IPS-18c (cell line): ENCODE results near the gene GPHA2.

ENCODE experiments used
- H3K4me3 ChIP-seq: 2 replicates; pipeline ENCODE4 v1.7.0; 2013; ENCODE audit warnings: low read depth, mild to moderate bottlenecking, low read length, moderate library complexity; ENCODE audit not compliant: insufficient read depth
- H3K9me3 ChIP-seq: one replicate; pipeline ENCODE4 v1.6.1; 2013; ENCODE audit warnings: mild to moderate bottlenecking, low read length, moderate library complexity; ENCODE audit not compliant: control insufficient read depth, insufficient read depth

GPHA2 gene

DNA sequence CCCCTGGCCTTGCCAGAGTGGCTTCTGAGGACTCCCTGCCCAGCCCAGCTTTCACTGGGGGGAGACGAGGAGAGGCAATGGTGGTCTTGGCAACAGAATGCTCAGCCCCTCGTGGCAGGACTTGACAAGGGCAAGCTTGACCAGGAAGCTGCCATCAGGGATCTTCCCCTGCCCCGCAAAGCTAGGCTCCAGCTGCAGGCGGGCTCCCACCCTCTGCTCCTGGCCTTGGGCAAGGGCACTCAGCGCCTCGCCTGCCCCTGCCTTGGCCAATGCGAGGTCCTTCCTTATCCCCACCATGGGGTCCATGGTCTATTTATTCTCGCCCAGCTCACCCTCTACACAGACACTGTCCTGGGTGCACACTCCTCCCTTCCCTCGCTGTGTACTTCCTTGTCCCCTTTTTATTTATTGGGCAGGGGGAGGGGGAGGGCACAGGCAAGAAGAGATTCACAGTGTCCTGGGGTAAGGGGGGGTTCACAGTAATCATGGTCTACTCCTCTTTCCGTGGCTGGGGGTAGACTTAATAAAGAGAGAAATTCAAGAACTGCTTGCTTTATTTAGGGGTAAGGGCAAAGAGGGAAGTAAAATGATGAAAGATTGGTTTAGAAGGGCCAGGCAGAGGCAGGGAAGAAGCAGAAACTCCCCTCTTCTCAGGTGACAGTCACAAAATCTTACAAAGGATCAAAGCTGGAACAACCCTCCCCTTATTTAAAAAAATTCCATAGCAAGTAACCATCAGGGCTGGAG lies 1.6 kb downstream of the GPHA2 start:
- H3K4me3 ChIP-seq = no peak overlapping the region

DNA sequence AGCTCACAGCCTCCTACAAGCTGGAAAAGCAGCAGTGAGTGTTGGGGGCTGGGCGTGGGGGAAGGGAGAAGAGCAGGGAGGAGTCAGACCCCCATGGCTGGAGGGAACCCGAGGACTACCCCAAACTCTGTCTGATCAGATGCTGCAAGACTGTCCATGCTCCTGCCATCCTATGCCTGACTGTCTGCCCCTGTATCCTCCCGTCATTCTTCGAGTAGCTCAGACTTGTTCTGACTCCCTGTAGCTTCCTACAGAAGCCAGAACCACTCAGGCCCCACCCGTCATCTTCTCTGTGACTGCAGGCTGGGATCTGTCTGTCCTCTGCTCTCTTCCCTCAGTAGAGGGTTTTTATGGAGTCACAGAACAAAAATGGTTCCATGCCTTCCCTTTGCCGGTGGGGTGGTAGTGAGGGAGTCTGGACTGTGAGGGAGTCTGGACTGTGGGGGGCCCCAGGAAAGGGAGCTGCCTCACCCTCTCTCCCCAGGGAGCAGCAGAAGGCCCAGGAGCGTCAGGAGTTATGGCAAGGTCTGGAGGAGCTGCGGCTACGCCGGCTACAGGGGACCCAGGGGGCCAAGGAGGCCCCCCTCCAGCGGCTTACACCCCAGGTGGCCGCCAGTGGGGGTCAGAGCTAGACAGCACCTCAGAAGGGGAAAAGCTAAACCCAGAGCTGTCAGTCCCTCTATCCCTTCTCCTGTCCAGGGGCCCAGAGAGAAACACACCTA lies 2.3 kb downstream of the GPHA2 start:
- no peak overlapping the region for H3K4me3 ChIP-seq
- H3K9me3 ChIP-seq = no peaks in the 10 kb centered on the region

More for the DNA sequence above, 1.6 kb downstream of the GPHA2 start:
- no peaks in the 10 kb centered on the region for H3K9me3 ChIP-seq

DNA sequence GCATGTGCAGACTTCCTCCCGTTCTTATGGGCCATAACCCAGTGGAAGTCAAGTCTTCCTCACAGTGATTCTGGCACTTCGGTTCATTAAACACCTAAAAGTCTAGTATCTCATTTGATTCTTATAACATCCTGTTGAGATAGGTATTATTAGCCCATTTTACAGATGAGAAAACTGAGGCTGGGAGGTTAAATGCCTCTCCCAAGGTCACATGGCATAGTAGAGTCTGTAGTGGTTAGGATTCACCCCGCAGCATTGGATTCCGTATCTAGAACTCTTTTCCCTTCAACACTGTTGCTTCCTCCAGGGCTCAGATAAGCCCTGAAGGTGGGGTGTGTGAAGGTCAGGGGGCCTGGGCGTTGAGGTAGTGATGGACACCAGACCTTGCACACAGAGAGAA lies 3.4 kb downstream of the GPHA2 start:
- no peaks in the 10 kb centered on the region for H3K9me3 ChIP-seq
- no peak overlapping the region for H3K4me3 ChIP-seq

DNA sequence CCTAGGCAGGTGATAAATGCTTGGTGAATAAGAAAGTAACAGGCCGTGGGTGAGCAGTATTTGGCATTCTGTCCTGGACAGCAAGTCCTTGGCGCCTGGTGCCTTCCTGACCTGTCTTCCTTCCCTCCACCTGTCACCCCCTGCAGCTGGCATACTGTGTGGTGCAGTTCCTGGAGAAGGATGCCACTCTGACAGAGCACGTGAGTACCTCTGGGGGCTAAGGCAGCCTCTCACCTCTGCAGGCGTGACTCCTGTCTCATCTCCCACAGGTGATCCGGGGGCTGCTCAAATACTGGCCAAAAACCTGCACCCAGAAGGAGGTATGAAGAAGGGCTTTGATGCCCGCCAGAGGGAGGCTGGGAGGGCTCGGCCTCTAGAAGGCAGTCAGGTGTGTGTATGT lies 4.4 kb downstream of the GPHA2 start:
- no peaks in the 10 kb centered on the region for H3K9me3 ChIP-seq
- no peak overlapping the region for H3K4me3 ChIP-seq

DNA sequence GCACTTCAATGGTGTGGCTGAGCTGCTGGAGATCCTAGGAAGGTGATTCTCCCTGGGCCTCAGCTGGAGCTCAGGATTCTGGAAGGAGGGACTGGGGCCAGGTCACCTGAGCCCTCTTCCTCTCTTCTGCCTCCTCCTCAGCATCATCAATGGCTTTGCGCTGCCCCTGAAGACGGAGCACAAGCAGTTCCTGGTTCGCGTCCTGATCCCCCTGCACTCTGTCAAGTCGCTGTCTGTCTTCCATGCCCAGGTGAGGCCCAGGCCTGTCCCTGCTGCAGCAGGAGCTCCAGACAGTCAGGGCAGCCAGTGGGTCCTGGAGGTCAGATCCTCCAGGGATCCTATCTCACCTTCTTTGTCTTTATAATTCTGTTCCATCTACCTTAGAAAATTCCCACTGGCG lies 5.4 kb downstream of the GPHA2 start:
- no peak overlapping the region for H3K4me3 ChIP-seq
- no peaks in the 10 kb centered on the region for H3K9me3 ChIP-seq

DNA sequence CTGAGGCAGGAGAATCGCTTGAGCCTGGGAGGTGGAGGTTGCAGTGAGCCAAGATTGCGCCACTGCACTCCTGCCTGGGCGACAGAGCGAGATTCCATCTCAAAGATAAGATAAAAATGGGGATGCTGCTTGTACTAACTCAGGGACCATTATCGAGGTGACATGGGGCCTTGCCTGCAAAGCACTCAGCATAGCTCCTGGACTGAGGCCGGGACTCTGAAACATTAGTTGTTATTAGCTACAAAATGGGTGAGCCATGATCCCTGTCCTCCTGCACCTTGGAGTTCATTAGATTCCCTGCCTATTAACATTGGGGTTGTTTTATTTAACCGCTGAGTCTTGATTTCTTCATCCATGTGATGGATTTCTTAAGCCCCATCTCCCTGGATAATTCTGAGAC lies 6.1 kb downstream of the GPHA2 start:
- Histone ChIP-seq H3K9me3 (no peaks in the 10 kb centered on the region), H3K4me3 (no peak overlapping the region)

DNA sequence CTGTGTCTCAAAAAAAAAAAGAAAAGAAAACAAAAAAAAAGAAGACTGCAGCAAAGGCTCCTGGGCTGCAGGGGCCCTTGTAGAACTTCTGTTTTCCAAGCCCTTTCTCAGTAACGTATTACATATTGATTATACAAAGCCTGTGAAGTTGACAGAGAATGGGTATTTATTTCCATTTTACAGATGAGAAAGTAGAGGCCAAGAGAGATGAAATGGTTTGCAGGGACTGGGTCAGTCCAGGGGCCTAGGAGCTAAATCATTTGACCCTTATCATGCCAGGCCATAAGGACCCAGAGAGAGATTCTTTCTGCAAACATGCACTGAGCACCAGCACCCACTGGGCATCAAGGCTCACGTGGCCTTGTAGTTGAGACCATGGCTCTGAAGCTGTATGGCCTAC lies 6.7 kb downstream of the GPHA2 start:
- no peak overlapping the region for H3K4me3 ChIP-seq
- no peaks in the 10 kb centered on the region for H3K9me3 ChIP-seq

DNA sequence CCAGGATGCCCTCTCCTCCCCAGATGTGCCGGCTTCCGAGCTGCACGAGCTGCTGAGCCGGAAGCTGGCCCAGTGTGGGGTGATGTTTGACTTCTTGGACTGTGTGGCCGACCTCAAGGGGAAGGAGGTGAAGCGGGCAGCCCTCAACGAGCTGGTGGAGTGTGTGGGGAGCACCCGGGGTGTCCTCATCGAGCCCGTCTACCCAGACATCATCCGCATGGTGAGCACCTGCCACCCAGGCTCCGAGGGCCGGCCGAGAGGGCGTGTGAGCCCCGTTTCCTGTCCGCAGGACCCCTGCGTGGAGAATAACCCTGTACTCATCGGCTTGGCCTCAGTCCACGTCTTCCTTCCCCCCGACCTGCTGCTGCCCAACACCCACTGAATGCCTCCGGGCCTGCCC lies 9.0 kb downstream of the GPHA2 start:
- Histone ChIP-seq H3K4me3 (no peak overlapping the region), H3K9me3 (no peaks in the 10 kb centered on the region)

DNA sequence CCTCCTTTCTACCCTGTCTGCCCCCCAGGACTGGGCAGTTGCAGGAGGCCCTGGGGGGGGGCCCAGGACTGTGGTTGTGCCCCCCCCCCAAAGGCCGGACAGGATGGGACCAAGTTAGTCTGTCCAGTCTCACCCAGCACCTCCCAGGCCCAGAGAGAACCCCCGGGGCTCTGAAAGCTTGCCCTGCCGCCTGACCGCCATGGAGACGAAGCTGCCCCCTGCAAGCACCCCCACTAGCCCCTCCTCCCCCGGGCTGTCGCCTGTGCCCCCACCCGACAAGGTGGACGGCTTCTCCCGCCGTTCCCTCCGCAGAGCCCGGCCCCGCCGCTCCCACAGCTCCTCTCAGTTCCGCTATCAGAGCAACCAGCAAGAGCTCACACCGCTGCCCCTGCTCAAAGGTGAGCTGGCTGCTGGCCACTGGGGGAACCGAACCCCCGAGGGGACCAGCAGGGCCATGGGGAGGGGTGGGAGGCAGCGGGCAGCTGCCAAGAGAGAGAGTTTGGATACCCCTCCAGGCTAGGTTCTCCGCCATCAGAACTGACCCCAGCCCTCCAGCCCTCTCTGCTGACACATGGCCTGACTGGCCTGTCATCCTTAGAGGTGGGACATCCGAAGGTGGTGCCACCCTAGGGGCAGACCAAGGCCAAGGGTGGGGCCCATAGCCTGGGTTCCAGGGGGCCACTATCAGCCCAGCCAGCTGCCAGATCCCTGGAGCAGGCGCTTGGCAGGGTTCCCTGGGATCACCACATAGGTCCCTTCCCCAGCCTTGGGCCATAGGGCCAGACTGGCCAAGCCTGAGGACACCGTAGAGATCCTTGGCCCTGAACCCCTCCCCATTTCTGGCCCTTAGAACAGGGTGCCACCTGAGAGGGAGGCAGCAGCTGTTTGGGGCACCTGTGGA lies 9.9 kb downstream of the GPHA2 start:
- Histone ChIP-seq H3K4me3 (no peak overlapping the region), H3K9me3 (no peaks in the 10 kb centered on the region)

DNA sequence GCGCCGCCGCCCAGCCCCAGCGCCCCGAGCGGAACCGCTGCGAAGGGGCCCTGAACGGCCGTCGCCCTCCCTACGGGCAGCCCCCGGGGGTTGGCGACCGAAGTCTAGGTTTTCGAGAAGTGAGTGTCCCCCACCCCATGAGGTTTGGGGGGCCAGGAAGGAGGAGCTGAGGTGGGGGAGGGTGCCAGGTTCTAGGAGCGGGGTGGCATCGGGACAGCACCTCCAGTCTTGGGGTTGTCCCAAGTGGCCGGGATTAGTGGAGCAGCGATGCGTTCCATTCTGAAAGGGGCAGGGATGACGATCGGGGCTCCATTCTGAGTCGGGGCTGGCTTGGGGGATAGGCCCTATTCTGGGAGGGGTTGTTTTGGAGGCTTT lies 10.8 kb downstream of the GPHA2 start:
- H3K9me3 ChIP-seq = no peaks in the 10 kb centered on the region
- H3K4me3 ChIP-seq = peak overlapping the region; percentile 87

DNA sequence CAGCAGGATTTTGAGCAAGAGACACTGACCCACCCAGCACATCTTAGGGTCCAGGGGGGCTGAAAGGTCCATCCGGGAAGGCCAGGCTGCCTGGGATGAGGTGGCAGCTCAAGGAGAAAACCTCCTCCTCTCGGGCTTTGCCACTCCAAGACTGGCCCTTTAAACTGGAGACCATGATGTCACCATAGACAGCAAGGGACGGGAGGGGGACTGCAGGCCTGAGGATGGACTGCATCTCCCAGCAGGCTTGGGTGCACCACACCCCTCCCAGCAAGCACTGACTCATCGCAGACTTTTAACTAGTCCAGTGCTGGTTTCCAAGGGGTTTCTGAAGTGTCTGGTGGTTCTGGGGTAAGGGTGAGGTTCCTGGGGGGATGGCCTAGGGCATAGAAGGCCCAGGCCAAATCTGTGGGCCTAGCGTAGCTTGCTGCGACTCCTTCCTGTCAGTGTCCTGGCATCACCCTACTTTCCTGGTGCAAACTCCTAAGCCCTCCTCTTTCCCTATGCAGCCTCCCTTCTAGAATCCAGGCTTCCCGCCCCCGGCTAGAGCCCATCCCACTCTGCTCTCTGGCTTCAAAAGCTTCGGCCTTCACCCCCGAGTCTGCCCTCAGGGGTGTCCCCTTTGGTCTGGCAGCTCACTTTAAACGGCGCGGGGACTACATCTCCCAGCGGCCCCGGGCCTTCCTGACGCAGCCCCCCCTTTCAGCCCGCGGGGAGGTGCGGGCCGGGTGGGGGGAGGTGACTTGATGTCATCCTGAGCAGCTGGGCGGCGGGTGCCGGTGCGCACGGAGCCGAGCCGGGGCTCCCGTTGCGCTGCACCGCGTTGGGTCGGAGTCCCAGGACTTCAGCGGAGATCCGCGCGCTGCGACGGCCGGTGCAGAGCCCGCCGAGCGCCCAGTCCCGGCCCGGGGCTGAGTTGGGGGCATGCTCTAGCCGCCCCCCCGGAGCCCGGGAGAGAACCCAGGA lies 11.5 kb downstream of the GPHA2 start, which contains the start of gene PPP2R5B:
Gene PPP2R5B, plus strand, starts transcription at position 746 of the 966 bp plus-strand sequence. CDS start 1,046 bp downstream, outside the sequence.
- H3K9me3 ChIP-seq = no peaks in the 10 kb centered on the region
- peak within 1 kb of the TSS; percentile 87 for H3K4me3 ChIP-seq

DNA sequence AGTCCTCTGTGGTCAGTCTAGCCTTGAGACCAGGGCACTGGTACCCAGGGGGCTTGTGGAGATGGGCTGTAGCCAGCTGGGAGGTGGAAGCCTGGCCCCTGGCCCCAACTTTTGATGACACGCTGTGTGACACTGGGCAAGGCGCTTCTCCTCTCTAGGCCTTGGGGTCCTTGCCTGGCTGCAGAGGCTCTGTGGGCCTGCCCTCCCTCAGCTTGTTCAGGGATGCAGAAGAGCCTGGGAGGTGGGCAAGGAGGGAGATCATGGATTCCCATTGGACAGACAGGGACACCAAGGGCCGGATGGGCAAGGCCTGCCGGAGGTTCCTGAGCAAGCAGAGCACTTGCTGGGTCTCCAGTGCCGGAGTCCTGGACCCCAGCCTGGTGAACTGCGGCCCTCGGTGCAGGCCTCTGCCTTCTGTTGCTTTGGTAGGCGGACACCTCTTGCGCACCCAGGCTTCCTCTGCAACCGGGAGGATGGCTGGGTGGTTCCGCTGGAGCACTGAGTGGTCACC lies 12.5 kb downstream of the GPHA2 start:
- H3K4me3 ChIP-seq = no peak overlapping the region
- no peaks in the 10 kb centered on the region for H3K9me3 ChIP-seq

DNA sequence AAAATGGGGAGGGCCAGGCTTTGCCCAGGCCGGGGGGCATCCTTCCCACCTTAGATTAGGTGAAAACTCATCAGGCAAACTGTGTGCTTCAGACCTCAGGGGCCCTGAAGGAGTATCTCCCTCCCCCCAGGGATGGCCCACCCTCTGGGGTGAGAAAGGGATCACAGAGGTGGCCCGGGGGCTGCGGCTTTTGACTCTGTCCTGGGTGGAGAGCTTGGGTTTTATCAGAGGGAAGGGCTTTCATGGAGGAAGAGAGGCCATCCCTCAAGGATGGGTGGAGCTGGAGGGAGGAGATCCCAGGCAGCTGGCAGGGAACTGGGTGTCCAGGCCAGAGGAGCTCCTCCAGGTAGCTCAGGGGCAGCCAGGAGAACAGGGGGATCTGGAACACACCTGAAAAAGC lies 14.3 kb downstream of the GPHA2 start:
- no peak overlapping the region for H3K4me3 ChIP-seq

DNA sequence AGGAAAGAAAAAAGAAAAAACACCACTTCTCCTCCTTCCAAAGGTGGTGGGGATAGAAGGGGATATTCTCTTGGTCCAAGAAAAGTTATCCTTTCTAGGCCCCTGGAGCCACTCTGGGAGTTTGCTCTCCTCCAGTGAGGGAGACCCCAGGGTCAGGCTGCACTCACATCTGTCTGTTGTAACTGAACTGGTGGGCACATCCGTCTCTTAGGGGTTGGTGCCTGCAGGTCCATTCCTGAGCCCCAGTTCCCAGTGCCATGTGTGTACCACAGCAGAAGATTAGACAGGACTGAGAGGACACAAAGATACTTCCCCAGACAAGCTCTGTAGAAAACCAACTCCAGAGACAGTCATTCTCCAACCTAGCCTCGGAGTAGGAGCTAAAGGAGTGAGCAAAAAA lies 15.6 kb downstream of the GPHA2 start:
- Histone ChIP-seq H3K4me3 (no peak overlapping the region), H3K9me3 (no peaks in the 10 kb centered on the region)

More for the DNA sequence above, 14.3 kb downstream of the GPHA2 start:
- no peaks in the 10 kb centered on the region for H3K9me3 ChIP-seq

DNA sequence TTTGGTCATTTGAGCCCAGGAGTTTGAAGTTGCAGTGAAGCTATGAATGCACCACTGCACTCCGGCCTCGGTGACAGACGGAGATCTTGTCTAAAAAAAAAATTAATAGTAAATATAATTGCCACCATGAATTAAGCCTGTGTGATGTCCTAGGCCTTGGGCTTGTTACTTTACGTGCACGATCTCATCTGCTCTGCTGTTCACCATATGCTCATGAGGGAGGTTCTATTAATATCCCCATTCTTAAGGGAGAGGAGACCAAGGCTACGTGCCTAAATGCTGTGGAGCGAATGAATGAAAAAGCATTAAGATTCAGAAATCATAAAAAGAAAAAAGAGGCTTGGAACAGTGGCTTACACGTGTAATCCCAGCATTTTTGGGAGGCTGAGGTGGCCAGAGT lies 16.1 kb downstream of the GPHA2 start:
- Histone ChIP-seq H3K9me3 (no peaks in the 10 kb centered on the region), H3K4me3 (no peak overlapping the region)

DNA sequence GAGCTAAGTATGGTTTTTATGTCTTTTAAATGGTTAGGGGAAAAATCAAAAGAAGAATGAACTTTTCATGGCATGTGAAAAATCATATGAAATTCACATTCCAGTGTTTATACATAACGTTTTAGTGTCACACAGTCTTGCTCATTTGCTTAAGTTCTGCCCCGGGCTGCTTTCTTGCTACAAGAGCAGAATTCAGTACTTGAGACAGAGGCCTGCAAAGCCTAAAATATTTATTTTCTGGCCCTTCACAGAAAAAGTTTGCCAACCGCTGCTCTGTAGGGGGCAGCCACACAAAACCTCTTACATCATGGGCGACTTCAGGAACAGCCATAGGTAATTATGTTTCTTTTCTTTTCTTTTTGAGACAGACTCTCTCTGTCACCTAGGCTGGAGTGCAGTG lies 17.7 kb downstream of the GPHA2 start:
- H3K9me3 ChIP-seq = no peaks in the 10 kb centered on the region
- H3K4me3 ChIP-seq = peak overlapping the region; percentile 40; the same call in 1 of the 2 replicates
